ENCODE measurements around the gene AMDHD2. TPM values are rescaled to one million over a fixed set of nuclear protein-coding genes. Genes with fewer than 3 reads are reported as not detected.

Gene AMDHD2
- total and polyA plus RNA-seq, 7 donors: 21.0 to 39.4 (median 24.3) TPM

GRCh38 chr16:2507052-2507659 is 13.0 kb upstream of the AMDHD2 start:
- no peaks in the 10 kb centered on the region for H3K27me3 ChIP-seq
- TF ChIP-seq POLR2A (IDR thresholded peaks at IDR 0.05) (no peak), POLR2AphosphoS5 (IDR thresholded peaks at IDR 0.05) (peak in 1 of 4 donors; percentile 17)
- WGBS, 2 donors: 60 to 85% methylated on average over 14 of the region's 14 CpGs
- intact Hi-C loops (cut with DNase I): loop anchor here (10.0 kb wide), 1 partner anchor 232 kb away; no protein-coding TSS in a partner anchor
- no peaks in the 10 kb centered on the region for H3K9me3 ChIP-seq
- no peak overlapping the region for H3K4me3 ChIP-seq
- H3K4me1 ChIP-seq: peaks cover 0 to 21% (median 13%) of the 10 kb centered on the region in 4 donors
- H3K27ac ChIP-seq: peak overlapping the region in 3 of 4 donors; percentile 43 to 65 (median 58)
- H3K36me3 ChIP-seq: no peaks in the 10 kb centered on the region
- DNase-seq: peak; percentile 76

DNA sequence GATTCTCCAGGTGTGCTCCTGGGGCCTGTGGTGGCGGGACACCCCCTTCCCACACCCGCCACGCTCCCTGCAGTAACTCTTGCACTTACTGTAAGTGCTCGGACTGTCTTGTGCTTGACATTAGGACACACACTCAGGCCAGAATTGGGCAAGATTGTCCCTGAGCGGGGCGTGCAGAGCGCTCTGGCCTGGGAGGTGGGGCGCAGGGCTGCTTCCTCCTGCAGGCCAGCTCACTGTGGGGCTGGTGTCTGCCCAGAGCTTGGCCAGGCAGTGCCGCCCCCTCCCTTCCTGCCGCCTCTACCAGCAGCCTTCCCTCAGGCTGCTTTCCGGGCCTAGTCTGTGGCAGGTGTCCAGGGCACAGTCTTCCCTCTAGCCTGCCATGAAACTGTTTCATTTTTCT is 12.5 kb upstream of the AMDHD2 start:
- DNase-seq: peak; percentile 80
- WGBS, 2 donors: 83 to 94% methylated on average over 11 of the region's 11 CpGs
- H3K27ac ChIP-seq: peak overlapping the region in 3 of 4 donors; percentile 43 to 65 (median 58)

GRCh38 chr16:2508722-2509400 is 11.3 kb upstream of the AMDHD2 start:
- no peak overlapping the region for H3K4me3 ChIP-seq
- 92 to 93% methylated on average over 18 of the region's 18 CpGs for WGBS, 2 donors
- intact Hi-C loops (cut with DNase I): loop anchor here (10.0 kb wide), 1 partner anchor 234 kb away; no protein-coding TSS in a partner anchor
- no peak for DNase-seq
- no peaks in the 10 kb centered on the region for H3K9me3 ChIP-seq
- H3K36me3 ChIP-seq: no peaks in the 10 kb centered on the region
- no peaks in the 10 kb centered on the region for H3K27me3 ChIP-seq
- H3K27ac ChIP-seq: no peak overlapping the region
- TF ChIP-seq POLR2A (IDR thresholded peaks at IDR 0.05) (no peak), EP300 (IDR thresholded peaks at IDR 0.05) (no peak), POLR2AphosphoS5 (IDR thresholded peaks at IDR 0.05) (no peak), CTCF (IDR thresholded peaks at IDR 0.05) (no peak)
- H3K4me1 ChIP-seq: peaks cover 0 to 21% (median 20%) of the 10 kb centered on the region in 4 donors

More for the DNA sequence above, 12.5 kb upstream of the AMDHD2 start:
- Histone ChIP-seq H3K4me3 (no peak overlapping the region), H3K36me3 (no peaks in the 10 kb centered on the region), H3K4me1 (peaks cover 0 to 18% (median 13%) of the 10 kb centered on the region in 4 donors), H3K9me3 (no peaks in the 10 kb centered on the region), H3K27me3 (no peaks in the 10 kb centered on the region)
- intact Hi-C loops (cut with DNase I): loop anchor here (10.0 kb wide), 1 partner anchor 233 kb away; no protein-coding TSS in a partner anchor
- TF ChIP-seq POLR2AphosphoS5 (IDR thresholded peaks at IDR 0.05) (peak in 2 of 4 donors; percentile 14 to 34), CTCF (IDR thresholded peaks at IDR 0.05) (no peak)

DNA sequence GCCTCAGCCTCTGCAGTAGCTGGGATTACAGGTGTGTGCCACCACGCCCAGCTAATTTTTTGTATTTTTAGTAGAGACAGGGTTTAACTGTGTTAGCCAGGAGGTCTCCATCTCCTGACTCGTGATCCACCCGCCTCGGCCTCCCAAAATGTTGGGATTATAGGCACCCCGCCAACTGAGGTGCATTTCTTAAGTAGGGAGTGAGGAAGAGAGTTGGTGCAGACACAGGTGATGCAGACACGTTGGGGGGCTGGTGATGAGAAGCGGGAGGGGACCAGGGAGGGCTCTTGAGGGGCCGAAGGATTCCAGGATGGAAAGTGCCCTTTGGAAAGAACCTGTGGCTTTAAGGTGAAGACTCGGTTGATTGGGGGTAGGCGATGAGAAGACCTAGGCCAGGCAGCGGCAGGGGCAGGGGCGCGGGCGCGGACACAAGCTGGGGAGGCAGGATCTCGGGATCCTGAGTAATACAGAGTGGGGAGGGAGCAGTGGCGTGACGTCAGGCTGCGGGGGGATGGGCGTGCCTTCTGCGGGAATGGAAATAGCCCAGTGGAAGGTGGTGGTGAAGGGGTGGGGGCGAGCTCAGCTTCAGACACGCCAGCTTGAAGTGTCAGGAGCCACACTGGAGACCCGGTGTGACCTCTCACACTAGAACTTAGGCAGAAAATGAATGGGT is 8.9 kb upstream of the AMDHD2 start:
- Histone ChIP-seq H3K9me3 (no peaks in the 10 kb centered on the region), H3K4me1 (peaks cover 0 to 40% (median 36%) of the 10 kb centered on the region in 4 donors), H3K36me3 (no peaks in the 10 kb centered on the region), H3K4me3 (peak overlapping the region in 3 of 4 donors; percentile 24 to 34 (median 24)), H3K27ac (peak overlapping the region in 3 of 4 donors; percentile 18 to 98 (median 56)), H3K27me3 (no peaks in the 10 kb centered on the region)
- WGBS, 2 donors: 51 to 67% methylated on average over 24 of the region's 24 CpGs
- intact Hi-C loops (cut with DNase I): loop anchor here (5.0 kb wide), 1 partner anchor 34 kb away; the partner anchor contains the start of gene TBC1D24
- TF ChIP-seq POLR2A (IDR thresholded peaks at IDR 0.05) (no peak), POLR2AphosphoS5 (IDR thresholded peaks at IDR 0.05) (peak in 3 of 4 donors; percentile 60 to 82 (median 67)), EP300 (IDR thresholded peaks at IDR 0.05) (peak in 2 of 4 donors; percentile 34 to 44)
- DNase-seq: peak; percentile 95

- Histone ChIP-seq H3K27me3 (no peaks in the 10 kb centered on the region), H3K36me3 (no peaks in the 10 kb centered on the region), H3K9me3 (no peaks in the 10 kb centered on the region), H3K4me3 (no peak overlapping the region), H3K27ac (peak overlapping the region; percentile 97 to 99 (median 98)), H3K4me1 (peaks cover 0 to 49% (median 45%) of the 10 kb centered on the region in 4 donors)
- TF ChIP-seq POLR2A (IDR thresholded peaks at IDR 0.05) (no peak), EP300 (IDR thresholded peaks at IDR 0.05) (no peak), CTCF (IDR thresholded peaks at IDR 0.05) (no peak), POLR2AphosphoS5 (IDR thresholded peaks at IDR 0.05) (no peak)
- intact Hi-C loops (cut with DNase I): loop anchor here (5.0 kb wide), 1 partner anchor 35 kb away; the partner anchor contains the start of gene TBC1D24
- no peak for DNase-seq
- 89 to 92% methylated on average over 17 of the region's 17 CpGs for WGBS, 2 donors
Observed at GRCh38 chr16:2511996-2512734, 8.0 kb upstream of the AMDHD2 start.

Measured in sigmoid colon (tissue), 7 donors.